Measurements from ENCODE around the gene TSNAX. TPM values are rescaled to one million over a fixed set of nuclear protein-coding genes. Genes with fewer than 3 reads are reported as not detected.

The TSNAX gene
- total RNA-seq, 2 donors from 2014 or later, result 14.9 to 42.0 TPM

- H3K4me3 ChIP-seq, result no peak overlapping the region
- no peaks in the 10 kb centered on the region for H3K36me3 ChIP-seq
- no peak overlapping the region for H3K27ac ChIP-seq
- TF ChIP-seq CTCF (IDR thresholded peaks at IDR 0.05), result no peak
- DNase-seq (ENCODE audit: low spot score) (no peak), ATAC-seq (ENCODE audit: insufficient number of reproducible peaks, low FRiP score, low read depth) (no peak)
- H3K9me3 ChIP-seq, result no peaks in the 10 kb centered on the region
- no peaks in the 10 kb centered on the region for H3K4me1 ChIP-seq (ENCODE audit: control insufficient read depth in 1 of 2, low read depth in 2 of 2)
- H3K27me3 ChIP-seq (replicated peaks; ENCODE audit: insufficient read depth), result no peaks in the 10 kb centered on the region
Observed at GRCh38 chr1:231508941-231509340, 19.5 kb upstream of the TSNAX start.

GRCh38 chr1:231512147-231512698 lies 16.2 kb upstream of the TSNAX start:
- TF ChIP-seq CTCF (IDR thresholded peaks at IDR 0.05), result no peak
- DNase-seq (ENCODE audit: low spot score) (no peak), ATAC-seq (ENCODE audit: insufficient number of reproducible peaks, low FRiP score, low read depth) (no peak)
- Histone ChIP-seq H3K27ac (no peak overlapping the region), H3K9me3 (no peaks in the 10 kb centered on the region), H3K4me3 (no peak overlapping the region), H3K27me3 (replicated peaks; ENCODE audit: insufficient read depth) (no peaks in the 10 kb centered on the region), H3K4me1 (ENCODE audit: control insufficient read depth in 1 of 2, low read depth in 2 of 2) (no peaks in the 10 kb centered on the region), H3K36me3 (no peaks in the 10 kb centered on the region)

- H3K4me1 ChIP-seq (ENCODE audit: control insufficient read depth in 1 of 2, low read depth in 2 of 2), result no peaks in the 10 kb centered on the region
- no peaks in the 10 kb centered on the region for H3K36me3 ChIP-seq
- H3K27me3 ChIP-seq (replicated peaks; ENCODE audit: insufficient read depth), result no peaks in the 10 kb centered on the region
- ATAC-seq (ENCODE audit: insufficient number of reproducible peaks, low FRiP score, low read depth), result no peak
- H3K4me3 ChIP-seq, result no peak overlapping the region
- H3K9me3 ChIP-seq, result no peaks in the 10 kb centered on the region
- no peak for TF ChIP-seq CTCF (IDR thresholded peaks at IDR 0.05)
- DNase-seq (ENCODE audit: low spot score), result no peak
- H3K27ac ChIP-seq, result no peak overlapping the region
Observed at GRCh38 chr1:231515748-231516147, 12.7 kb upstream of the TSNAX start.

- DNase-seq (ENCODE audit: low spot score) (no peak), ATAC-seq (ENCODE audit: insufficient number of reproducible peaks, low FRiP score, low read depth) (no peak)
- Histone ChIP-seq H3K36me3 (no peaks in the 10 kb centered on the region), H3K27me3 (replicated peaks; ENCODE audit: insufficient read depth) (no peaks in the 10 kb centered on the region), H3K9me3 (no peaks in the 10 kb centered on the region), H3K27ac (no peak overlapping the region), H3K4me1 (ENCODE audit: control insufficient read depth in 1 of 2, low read depth in 2 of 2) (no peaks in the 10 kb centered on the region), H3K4me3 (no peak overlapping the region)
- no peak for TF ChIP-seq CTCF (IDR thresholded peaks at IDR 0.05)
Observed at GRCh38 chr1:231517076-231517475, 11.4 kb upstream of the TSNAX start.

- H3K27ac ChIP-seq, result no peak overlapping the region
- H3K9me3 ChIP-seq, result no peaks in the 10 kb centered on the region
- ATAC-seq (ENCODE audit: insufficient number of reproducible peaks, low FRiP score, low read depth) (no peak), DNase-seq (ENCODE audit: low spot score) (no peak)
- H3K4me3 ChIP-seq, result no peak overlapping the region
- no peaks in the 10 kb centered on the region for H3K36me3 ChIP-seq
- no peaks in the 10 kb centered on the region for H3K27me3 ChIP-seq (replicated peaks; ENCODE audit: insufficient read depth)
- no peaks in the 10 kb centered on the region for H3K4me1 ChIP-seq (ENCODE audit: control insufficient read depth in 1 of 2, low read depth in 2 of 2)
- no peak for TF ChIP-seq CTCF (IDR thresholded peaks at IDR 0.05)
Observed at GRCh38 chr1:231518485-231519034, 9.9 kb upstream of the TSNAX start.

Measured in thoracic aorta (tissue), 2 donors.